ENCODE measurements around the gene ZNF165. TPM values are rescaled to one million over a fixed set of nuclear protein-coding genes. Genes with fewer than 3 reads are reported as not detected.
"Not testable (repeated sequence)": the region's sequence is repeated elsewhere in the genome, so short reads cannot be mapped to it uniquely, and the experiment has no call there.

ZNF165 gene
- total RNA-seq, 2 experiments from 2014 or later, result 0.61 to 0.70 TPM

- CTCF ChIA-PET, H3K27ac Mint-ChIP-seq: not testable (repeated sequence)
- H3K27me3 Mint-ChIP-seq, result peaks cover 17% of the 10 kb centered on the region
Measured at GRCh38 chr6:28102699-28103098, 22.3 kb downstream of the ZNF165 start.

GRCh38 chr6:28104392-28105244 lies 24.2 kb downstream of the ZNF165 start:
- ATAC-seq (peak; percentile 100), DNase-seq (peak; percentile 92)
- H3K36me3 Mint-ChIP-seq, result peaks cover 3% of the 10 kb centered on the region
- peak overlapping the region; percentile 84 for H3K4me3 Mint-ChIP-seq
- H3K27ac Mint-ChIP-seq, result peak overlapping the region; percentile 81
- CTCF ChIA-PET, result interaction anchor here (0.7 to 1.7 kb wide), 15 partner anchors 8 to 251 kb away, joined by 3 to 7 read pairs (median 4); partner anchors contain the start of genes ZKSCAN8, ZNF165, ZSCAN16 and ZSCAN26
- H3K4me1 Mint-ChIP-seq, result peaks cover 5% of the 10 kb centered on the region
- H3K9me3 Mint-ChIP-seq (ENCODE audit: low read depth), result no peaks in the 10 kb centered on the region
- peaks cover 17% of the 10 kb centered on the region for H3K27me3 Mint-ChIP-seq

More at GRCh38 chr6:28102699-28103098, 22.3 kb downstream of the ZNF165 start:
- H3K36me3 Mint-ChIP-seq; H3K4me3 Mint-ChIP-seq; DNase-seq; H3K4me1 Mint-ChIP-seq; ATAC-seq; H3K9me3 Mint-ChIP-seq (ENCODE audit: low read depth): not testable (repeated sequence)

- peaks cover 5% of the 10 kb centered on the region for H3K4me1 Mint-ChIP-seq
- H3K36me3 Mint-ChIP-seq, result peaks cover 3% of the 10 kb centered on the region
- H3K27me3 Mint-ChIP-seq, result peaks cover 17% of the 10 kb centered on the region
- H3K27ac Mint-ChIP-seq, result peak overlapping the region; percentile 81
- CTCF ChIA-PET, result interaction anchor here (0.9 to 1.7 kb wide), 10 partner anchors 12 to 230 kb away, joined by 3 to 7 read pairs (median 4); partner anchors contain the start of genes ZKSCAN8, ZSCAN16 and ZSCAN31
- DNase-seq, result no peak
- H3K4me3 Mint-ChIP-seq, result peak overlapping the region; percentile 84
- no peak for ATAC-seq
- H3K9me3 Mint-ChIP-seq (ENCODE audit: low read depth), result no peaks in the 10 kb centered on the region
Measured at GRCh38 chr6:28105245-28105639, 24.9 kb downstream of the ZNF165 start.

GRCh38 chr6:28107506-28107905 lies 27.1 kb downstream of the ZNF165 start:
- ATAC-seq, result no peak
- DNase-seq, result no peak
- Mint-ChIP-seq H3K36me3 (peaks cover 3% of the 10 kb centered on the region), H3K27me3 (peaks cover 3% of the 10 kb centered on the region), H3K9me3 (ENCODE audit: low read depth) (no peaks in the 10 kb centered on the region), H3K4me1 (peaks cover 5% of the 10 kb centered on the region), H3K4me3 (no peak overlapping the region), H3K27ac (no peak overlapping the region)
- CTCF ChIA-PET, result no interaction called here

- Mint-ChIP-seq H3K27me3 (no peaks in the 10 kb centered on the region), H3K4me3 (no peak overlapping the region), H3K4me1 (no peaks in the 10 kb centered on the region), H3K9me3 (ENCODE audit: low read depth) (no peaks in the 10 kb centered on the region), H3K36me3 (peaks cover 28% of the 10 kb centered on the region), H3K27ac (no peak overlapping the region)
- ATAC-seq (no peak), DNase-seq (no peak)
- CTCF ChIA-PET, result interaction anchor here (1.4 to 2.0 kb wide), 2 partner anchors 28 to 244 kb away, joined by 3 to 5 read pairs; no protein-coding TSS in a partner anchor
Measured at GRCh38 chr6:28111964-28112363, 31.6 kb downstream of the ZNF165 start.

- Mint-ChIP-seq H3K9me3 (ENCODE audit: low read depth) (no peaks in the 10 kb centered on the region), H3K27ac (no peak overlapping the region), H3K27me3 (no peaks in the 10 kb centered on the region), H3K4me1 (no peaks in the 10 kb centered on the region), H3K4me3 (no peak overlapping the region), H3K36me3 (peaks cover 46% of the 10 kb centered on the region)
- CTCF ChIA-PET, result no interaction called here
- ATAC-seq, result no peak
- DNase-seq, result no peak
Measured at GRCh38 chr6:28115799-28116198, 35.4 kb downstream of the ZNF165 start.

GRCh38 chr6:28117386-28118050 lies 37.1 kb downstream of the ZNF165 start:
- DNase-seq (no peak), ATAC-seq (no peak)
- H3K4me3 Mint-ChIP-seq, result no peak overlapping the region
- H3K27me3 Mint-ChIP-seq, result no peaks in the 10 kb centered on the region
- H3K27ac Mint-ChIP-seq, result no peak overlapping the region
- CTCF ChIA-PET, result interaction anchor here (1.5 kb wide), 1 partner anchor 21 kb away, joined by 3 read pairs; no protein-coding TSS in a partner anchor
- no peaks in the 10 kb centered on the region for H3K9me3 Mint-ChIP-seq (ENCODE audit: low read depth)
- H3K36me3 Mint-ChIP-seq, result peaks cover 52% of the 10 kb centered on the region
- no peaks in the 10 kb centered on the region for H3K4me1 Mint-ChIP-seq

- DNase-seq (no peak), ATAC-seq (no peak)
- no peak overlapping the region for H3K27ac Mint-ChIP-seq
- no peaks in the 10 kb centered on the region for H3K27me3 Mint-ChIP-seq
- H3K4me3 Mint-ChIP-seq, result no peak overlapping the region
- CTCF ChIA-PET, result interaction anchor here (1.5 kb wide), 1 partner anchor 22 kb away, joined by 3 read pairs; no protein-coding TSS in a partner anchor
- peaks cover 3% of the 10 kb centered on the region for H3K4me1 Mint-ChIP-seq
- H3K9me3 Mint-ChIP-seq (ENCODE audit: low read depth), result no peaks in the 10 kb centered on the region
- H3K36me3 Mint-ChIP-seq, result peaks cover 57% of the 10 kb centered on the region
Measured at GRCh38 chr6:28118217-28118616, 37.8 kb downstream of the ZNF165 start.

- DNase-seq, result no peak
- Mint-ChIP-seq H3K4me3 (no peak overlapping the region), H3K27me3 (no peaks in the 10 kb centered on the region), H3K36me3 (peaks cover 39% of the 10 kb centered on the region), H3K9me3 (ENCODE audit: low read depth) (no peaks in the 10 kb centered on the region), H3K27ac (no peak overlapping the region), H3K4me1 (peaks cover 36% of the 10 kb centered on the region)
- CTCF ChIA-PET, result interaction anchor here (1.4 kb wide), 1 partner anchor 234 kb away, joined by 4 read pairs; no protein-coding TSS in a partner anchor
- no peak for ATAC-seq
Measured at GRCh38 chr6:28121876-28122275, 41.5 kb downstream of the ZNF165 start.

GRCh38 chr6:28122283-28122682 lies 41.9 kb downstream of the ZNF165 start:
- H3K36me3 Mint-ChIP-seq, result peaks cover 39% of the 10 kb centered on the region
- CTCF ChIA-PET, result interaction anchor here (1.4 kb wide), 1 partner anchor 234 kb away, joined by 4 read pairs; no protein-coding TSS in a partner anchor

GRCh38 chr6:28124350-28124970 lies 44.1 kb downstream of the ZNF165 start, which contains the start of gene ZSCAN16:
Gene ZSCAN16, plus strand, starts transcription at chr6:28124609. Its CDS starts 835 bp downstream, at chr6:28125444.
- Mint-ChIP-seq H3K4me1 (peaks cover 53% of the 10 kb centered on the region), H3K4me3 (peak within 1 kb of the TSS; percentile 87), H3K36me3 (peaks cover 46% of the 10 kb centered on the region), H3K9me3 (ENCODE audit: low read depth) (no peaks in the 10 kb centered on the region), H3K27me3 (no peaks in the 10 kb centered on the region), H3K27ac (peak within 1 kb of the TSS; percentile 93)
- ATAC-seq (peak; percentile 97), DNase-seq (peak; percentile 85)
- CTCF ChIA-PET, result interaction anchor here (0.8 to 2.1 kb wide), 6 partner anchors 9 to 232 kb away, joined by 3 to 7 read pairs (median 5); partner anchors contain the start of gene ZKSCAN8

More at GRCh38 chr6:28122283-28122682, 41.9 kb downstream of the ZNF165 start:
- not testable (repeated sequence) for H3K27me3 Mint-ChIP-seq; H3K9me3 Mint-ChIP-seq (ENCODE audit: low read depth); H3K4me3 Mint-ChIP-seq; DNase-seq; H3K27ac Mint-ChIP-seq; ATAC-seq
- peaks cover 39% of the 10 kb centered on the region for H3K4me1 Mint-ChIP-seq

- peak overlapping the region; percentile 93 for H3K27ac Mint-ChIP-seq
- CTCF ChIA-PET, result interaction anchor here (0.9 to 2.1 kb wide), 6 partner anchors 8 to 231 kb away, joined by 3 to 7 read pairs (median 5); partner anchors contain the start of gene ZKSCAN8
Measured at GRCh38 chr6:28124971-28125353, 44.6 kb downstream of the ZNF165 start.

More at GRCh38 chr6:28124971-28125353, 44.6 kb downstream of the ZNF165 start:
- peak overlapping the region; percentile 87 for H3K4me3 Mint-ChIP-seq
- peaks cover 57% of the 10 kb centered on the region for H3K4me1 Mint-ChIP-seq
- H3K9me3 Mint-ChIP-seq (ENCODE audit: low read depth), result no peaks in the 10 kb centered on the region
- peaks cover 49% of the 10 kb centered on the region for H3K36me3 Mint-ChIP-seq
- H3K27me3 Mint-ChIP-seq, result no peaks in the 10 kb centered on the region
- DNase-seq (no peak), ATAC-seq (peak; percentile 24)

Data from activated CD8-positive, alpha-beta memory T cell treated with anti-CD3 and anti-CD28 coated beads, Interleukin-2, amount 10 ng/mL, durations not matched to agents 7 days and 5 days (primary cell).